CD14-positive monocyte (primary cell): ENCODE measurements around the gene KLK7. TPM values are rescaled to one million over a fixed set of nuclear protein-coding genes. Genes with fewer than 3 reads are reported as not detected.

Experiments
- DNase-seq, 3 donors: peaks; one replicate each; pipeline ENCODE4 v3.0.0-alpha.2; 2011 to 2022
- H2AFZ ChIP-seq: 2 replicates; pipeline ENCODE4 v1.6.0; 2012; ENCODE audit warnings: mild to moderate bottlenecking, low read depth, low read length, inconsistent platforms; ENCODE audit not compliant: insufficient read depth, poor library complexity, severe bottlenecking
- H3K27ac ChIP-seq, 2 donors: 1 replicate in 1 of 2; 2 replicates in 1 of 2; pipeline ENCODE4 v1.5.1; 2012 to 2013; ENCODE audit warnings: low read length in 2 of 2, control low read depth in 1 of 2, inconsistent platforms in 1 of 2, low read depth in 1 of 2, mild to moderate bottlenecking in 1 of 2
- H3K27me3 ChIP-seq, 2 donors: one replicate each; pipeline versions ENCODE4 v1.6.0 to v1.6.1; 2011 to 2013; ENCODE audit warnings: low read length in 2 of 2; ENCODE audit not compliant: control insufficient read depth in 2 of 2, insufficient read depth in 2 of 2
- H3K36me3 ChIP-seq, 2 donors: replicated peaks in 1 of 2; 1 replicate in 1 of 2; 2 replicates in 1 of 2; pipeline versions ENCODE4 v1.5.1 to v1.6.1; 2012 to 2013; ENCODE audit warnings: low read length in 2 of 2, control low read depth in 1 of 2, inconsistent platforms in 1 of 2, mild to moderate bottlenecking in 1 of 2; ENCODE audit not compliant: insufficient read depth in 2 of 2, control insufficient read depth in 1 of 2
- H3K4me1 ChIP-seq, 2 donors: 1 replicate in 1 of 2; 2 replicates in 1 of 2; pipeline versions ENCODE4 v1.5.1 to v1.6.1; 2012 to 2013; ENCODE audit warnings: low read length in 2 of 2, control low read depth in 1 of 2, inconsistent platforms in 1 of 2, mild to moderate bottlenecking in 1 of 2, moderate library complexity in 1 of 2; ENCODE audit not compliant: insufficient read depth in 2 of 2, control insufficient read depth in 1 of 2
- H3K4me2 ChIP-seq: replicated peaks from 2 replicates; pipeline ENCODE3; 2012; ENCODE audit warnings: low read length, moderate library complexity, mild to moderate bottlenecking; ENCODE audit not compliant: poor library complexity, severe bottlenecking; ENCODE audit errors: extremely low read depth
- H3K4me3 ChIP-seq, 3 experiments: fragments of 200-600 bp in 1 of 3; sonication (generic) in 1 of 3; replicated peaks in 1 of 3; 1 replicate in 2 of 3; 2 replicates in 1 of 3; pipeline ENCODE4 v1.5.1; 2011 to 2013; ENCODE audit warnings: low read length in 3 of 3, mild to moderate bottlenecking in 3 of 3, control low read depth in 2 of 3, low read depth in 2 of 3, inconsistent platforms in 1 of 3, moderate library complexity in 1 of 3
- H3K79me2 ChIP-seq: 2 replicates; pipeline ENCODE4 v1.6.0; 2012; ENCODE audit warnings: mild to moderate bottlenecking, control low read depth, inconsistent platforms, low read length, moderate library complexity; ENCODE audit not compliant: insufficient read depth
- H3K9ac ChIP-seq: 2 replicates; pipeline ENCODE4 v1.6.0; 2017; ENCODE audit warnings: low read length, mild to moderate bottlenecking; ENCODE audit not compliant: insufficient read depth, poor library complexity, severe bottlenecking
- H3K9me3 ChIP-seq, 2 donors: replicated peaks in 1 of 2; 1 replicate in 1 of 2; 2 replicates in 1 of 2; pipeline versions ENCODE4 v1.5.1 to v1.6.1; 2012 to 2013; ENCODE audit warnings: low read length in 2 of 2, control low read depth in 1 of 2; ENCODE audit not compliant: control insufficient read depth in 1 of 2, insufficient read depth in 1 of 2
- H4K20me1 ChIP-seq: 2 replicates; pipeline ENCODE4 v1.6.0; 2012; ENCODE audit warnings: mild to moderate bottlenecking, low read length, control low read depth, moderate library complexity; ENCODE audit not compliant: insufficient read depth
- H3K27ac Mint-ChIP-seq, 7 donors: one replicate each; pipeline ENCODE4 v1.8.0; 2020; ENCODE audit warnings: mild to moderate bottlenecking in 7 of 7, mixed read lengths in 7 of 7, moderate library complexity in 6 of 7, inconsistent platforms in 2 of 7
- H3K27me3 Mint-ChIP-seq, 3 donors: one replicate each; pipeline ENCODE4 v1.8.0; 2021 to 2022; ENCODE audit warnings: low read depth in 3 of 3, mild to moderate bottlenecking in 3 of 3, mixed read lengths in 3 of 3, moderate library complexity in 3 of 3, inconsistent platforms in 1 of 3
- H3K36me3 Mint-ChIP-seq, 2 donors: one replicate each; pipeline ENCODE4 v1.8.0; 2020; ENCODE audit warnings: mixed read lengths in 2 of 2, inconsistent platforms in 1 of 2, mild to moderate bottlenecking in 1 of 2
- H3K4me1 Mint-ChIP-seq: one replicate; pipeline ENCODE4 v1.8.0; 2020; ENCODE audit warnings: mild to moderate bottlenecking, mixed read lengths
- H3K4me3 Mint-ChIP-seq, 2 donors: one replicate each; pipeline ENCODE4 v1.8.0; 2020; ENCODE audit warnings: mild to moderate bottlenecking in 2 of 2, mixed read lengths in 2 of 2, moderate library complexity in 1 of 2
- H3K9me3 Mint-ChIP-seq, 7 donors: one replicate each; pipeline ENCODE4 v1.8.0; 2020 to 2022; ENCODE audit warnings: mixed read lengths in 7 of 7, mild to moderate bottlenecking in 6 of 7, moderate library complexity in 6 of 7, inconsistent platforms in 2 of 7
- CTCF ChIP-seq: fragments of 200-600 bp; IDR thresholded peaks from one replicate; pipeline ENCODE4 v1.8.0; 2022; ENCODE audit warnings: antibody characterized with exemption, mild to moderate bottlenecking
- WGBS: methylation state at CpG from one replicate; pipeline ENCODE4 v1.1.5; 2013; ENCODE audit warnings: missing lambda C conversion rate; ENCODE audit not compliant: insufficient coverage; 5-methylcytosine and 5-hydroxymethylcytosine counted together
- intact Hi-C, 2 donors: fragments of 100-400 bp; cut with micrococcal nuclease; formaldehyde crosslinking; loops; one replicate each; pipeline versions ENCODE4 v1.15.0 to v1.15.1; 2023
- polyA plus RNA-seq, 3 donors: library from polyadenylated mRNA; depleted of rRNA in 1 of 3; unstranded in 2 of 3; stranded (reverse) in 1 of 3; fragments of 300-500 nt in 2 of 3; fragments of >200 nt in 1 of 3; fragmentation: Illumina TruSeq in 2 of 3; gene quantifications; 1 replicate in 2 of 3; 2 replicates in 1 of 3; pipeline ENCODE4 v1.2.3, GENCODE V29; 2012 to 2021

The KLK7 gene
- polyA plus RNA-seq, 3 donors, result not detected

GRCh38 chr19:50969413-50969760 is 14.3 kb downstream of the KLK7 start, which contains the start of gene KLK6:
KLK6 (minus strand) TSS chr19:50969591; CDS start chr19:50968104, 1,487 bp downstream.
- no peak within 1 kb of the TSS for H3K4me3 Mint-ChIP-seq
- Histone ChIP-seq H3K27ac (no peak within 1 kb of the TSS), H2AFZ (no peak within 1 kb of the TSS), H3K79me2 (no peaks in the 10 kb centered on the region), H3K36me3 (no peaks in the 10 kb centered on the region), H3K9ac (no peak within 1 kb of the TSS), H3K9me3 (no peaks in the 10 kb centered on the region), H3K4me3 (no peak within 1 kb of the TSS), H4K20me1 (no peaks in the 10 kb centered on the region), H3K4me1 (no peaks in the 10 kb centered on the region), H3K27me3 (no peaks in the 10 kb centered on the region), H3K4me2 (no peak within 1 kb of the TSS)
- intact Hi-C loops, result no loop called here
- 84% methylated on average over 18 of the region's 19 CpGs for WGBS
- DNase-seq, result no peak
- no peaks in the 10 kb centered on the region for H3K4me1 Mint-ChIP-seq
- no peaks in the 10 kb centered on the region for H3K36me3 Mint-ChIP-seq
- no peaks in the 10 kb centered on the region for H3K9me3 Mint-ChIP-seq
- H3K27me3 Mint-ChIP-seq, result peaks cover 8 to 19% (median 14%) of the 10 kb centered on the region in 3 donors
- TF ChIP-seq CTCF, result no peak
- H3K27ac Mint-ChIP-seq, result peak within 1 kb of the TSS in 1 of 7 donors; percentile 41

- no peaks in the 10 kb centered on the region for H3K36me3 ChIP-seq
- no peak overlapping the region for H2AFZ ChIP-seq
- H3K4me2 ChIP-seq, result no peak overlapping the region
- H3K27ac ChIP-seq, result no peak overlapping the region
- H3K79me2 ChIP-seq, result no peaks in the 10 kb centered on the region
- Mint-ChIP-seq H3K27me3 (peaks cover 8 to 19% (median 15%) of the 10 kb centered on the region in 3 donors), H3K9me3 (peaks cover 0 to 2% (median 0%) of the 10 kb centered on the region in 7 donors), H3K27ac (no peak overlapping the region), H3K4me3 (no peak overlapping the region), H3K4me1 (no peaks in the 10 kb centered on the region), H3K36me3 (no peaks in the 10 kb centered on the region)
- TF ChIP-seq CTCF, result no peak
- no peaks in the 10 kb centered on the region for H3K4me1 ChIP-seq
- H3K4me3 ChIP-seq, result no peak overlapping the region
- no peaks in the 10 kb centered on the region for H3K9me3 ChIP-seq
- no peaks in the 10 kb centered on the region for H3K27me3 ChIP-seq
- intact Hi-C loops, result no loop called here
- no peak for DNase-seq
- no peaks in the 10 kb centered on the region for H4K20me1 ChIP-seq
- H3K9ac ChIP-seq, result no peak overlapping the region
- WGBS, result 35% methylated on average over 2 of the region's 7 CpGs
Measured at GRCh38 chr19:50968716-50969412, 14.9 kb downstream of the KLK7 start.
